GM23338 (cell line): ENCODE results near the gene ERMARD. TPM values are rescaled to one million over a fixed set of nuclear protein-coding genes. Genes with fewer than 3 reads are reported as not detected.
A peak's percentile ranks its signal among the peaks of the same experiment; 100 is the strongest.

Experiments
- ATAC-seq: fragments of 200-7000 bp; cut with Tn5 transposase; 3 replicates; pipeline ENCODE4 v1.9.1; 2020
- DNase-seq: peaks from one replicate; pipeline ENCODE4 v3.0.0-alpha.2; 2015; ENCODE audit warnings: low spot score
- H2AFZ ChIP-seq: fragments of 200-600 bp; sonication (generic); 2 replicates; pipeline ENCODE4 v1.8.0; 2016; ENCODE audit warnings: antibody characterized with exemption, mild to moderate bottlenecking, moderate library complexity
- H3F3A ChIP-seq: fragments of 200-600 bp; sonication (generic); replicated peaks from 2 replicates; pipeline ENCODE4 v1.8.0; 2017; ENCODE audit warnings: antibody characterized with exemption, mixed run types, low read depth
- H3K27ac ChIP-seq: fragments of 200-600 bp; sonication (generic); 2 replicates; pipeline ENCODE4 v1.6.1; 2016; ENCODE audit warnings: low read depth
- H3K27me3 ChIP-seq: fragments of 200-600 bp; sonication (generic); 2 replicates; pipeline ENCODE4 v1.8.0; 2016; ENCODE audit warnings: mild to moderate bottlenecking, mixed run types, moderate library complexity; ENCODE audit not compliant: insufficient read depth
- H3K36me3 ChIP-seq: fragments of 200-600 bp; sonication (generic); 2 replicates; pipeline ENCODE4 v1.8.0; 2016; ENCODE audit warnings: mild to moderate bottlenecking; ENCODE audit not compliant: insufficient read depth
- H3K4me1 ChIP-seq: fragments of 200-600 bp; sonication (generic); 2 replicates; pipeline ENCODE4 v1.8.0; 2016; ENCODE audit warnings: mild to moderate bottlenecking, moderate library complexity; ENCODE audit not compliant: insufficient read depth
- H3K4me2 ChIP-seq: fragments of 200-600 bp; sonication (generic); 2 replicates; pipeline ENCODE4 v1.7.1; 2017; ENCODE audit warnings: mixed run types
- H3K4me3 ChIP-seq: fragments of 200-600 bp; sonication (generic); 2 replicates; pipeline ENCODE4 v1.6.1; 2016; ENCODE audit warnings: mixed run types
- H3K79me2 ChIP-seq: fragments of 200-600 bp; sonication (generic); replicated peaks from 2 replicates; pipeline ENCODE4 v1.8.0; 2017; ENCODE audit warnings: mild to moderate bottlenecking; ENCODE audit not compliant: insufficient read depth
- H3K9me2 ChIP-seq: fragments of 200-600 bp; sonication (generic); 2 replicates; pipeline ENCODE4 v1.8.0; 2017; ENCODE audit not compliant: insufficient read depth
- H4K20me1 ChIP-seq: fragments of 200-600 bp; sonication (generic); replicated peaks from 2 replicates; pipeline ENCODE4 v1.8.0; 2017; ENCODE audit warnings: mild to moderate bottlenecking; ENCODE audit not compliant: insufficient read depth
- H3K27ac Mint-ChIP-seq: 2 replicates; pipeline ENCODE4 v1.8.0; 2020; ENCODE audit warnings: inconsistent platforms, mild to moderate bottlenecking, moderate library complexity, mixed read lengths
- H3K27me3 Mint-ChIP-seq: 3 replicates; pipeline ENCODE4 v1.8.0; 2022; ENCODE audit warnings: low read depth, mild to moderate bottlenecking, moderate library complexity, mixed read lengths, inconsistent platforms; ENCODE audit not compliant: insufficient read depth, poor library complexity
- H3K36me3 Mint-ChIP-seq: 3 replicates; pipeline ENCODE4 v1.8.0; 2021; ENCODE audit warnings: low read depth, mild to moderate bottlenecking, inconsistent platforms, moderate library complexity, mixed read lengths
- H3K4me1 Mint-ChIP-seq: 3 replicates; pipeline ENCODE4 v1.8.0; 2020; ENCODE audit warnings: mild to moderate bottlenecking, inconsistent platforms, mixed read lengths
- H3K4me3 Mint-ChIP-seq: 3 replicates; pipeline ENCODE4 v1.8.0; 2021; ENCODE audit warnings: moderate library complexity, mild to moderate bottlenecking, inconsistent platforms, mixed read lengths
- H3K9me3 Mint-ChIP-seq: 3 replicates; pipeline ENCODE4 v1.8.0; 2020; ENCODE audit warnings: moderate library complexity, mild to moderate bottlenecking, inconsistent platforms, mixed read lengths
- EZH2phosphoT487 ChIP-seq: fragments of 200-600 bp; sonication (generic); IDR thresholded peaks from one replicate; pipeline ENCODE4 v1.8.1; 2018; ENCODE audit warnings: antibody characterized with exemption; ENCODE audit not compliant: unreplicated experiment
- NANOG ChIP-seq: IDR thresholded peaks from 2 replicates; pipeline ENCODE4 v1.6.1; 2016; ENCODE audit warnings: antibody characterized with exemption, borderline replicate concordance
- ZNF114 ChIP-seq: fragments of 250-450 bp; sonication (Bioruptor Pico); IDR thresholded peaks from 2 replicates; pipeline ENCODE4 v1.5.0; 2020; ENCODE audit warnings: mild to moderate bottlenecking, moderate library complexity
- polyA plus RNA-seq: library from polyadenylated mRNA; unstranded; fragments of >200 nt; fragmentation: Nextera tagmentation; extraction: Ambion mirVana; gene quantifications from 2 replicates; pipeline ENCODE4 v1.2.1, GENCODE V29; 2016
- total RNA-seq: library from RNA; depleted of rRNA; stranded (reverse); fragments of >200 nt; shearing (Covaris generic); gene quantifications from 2 replicates; pipeline ENCODE4 v1.2.3, GENCODE V29; 2014
- TF ChIP-seq, protein P1 (sequence below): IDR thresholded peaks from one replicate; pipeline ENCODE4 v1.6.1; 2018; ENCODE audit warnings: antibody characterized with exemption; ENCODE audit not compliant: unreplicated experiment
- TF ChIP-seq, protein P2 (sequence below): IDR thresholded peaks from 2 replicates; pipeline ENCODE4 v1.6.1; 2016; ENCODE audit warnings: antibody characterized with exemption
- TF ChIP-seq, protein P3 (sequence below), 2 experiments: fragments of 200-600 bp in 1 of 2; sonication (generic) in 1 of 2; conservative IDR thresholded peaks; 2 replicates each; pipeline versions ENCODE4 v1.5.1 to v1.6.1; 2016 to 2017; ENCODE audit warnings: antibody characterized with exemption in 2 of 2, low read depth in 2 of 2, mild to moderate bottlenecking in 2 of 2, moderate library complexity in 1 of 2

Gene ERMARD
- total and polyA plus RNA-seq, 2 experiments from 2014 or later = 7.6 to 8.6 TPM

DNA sequence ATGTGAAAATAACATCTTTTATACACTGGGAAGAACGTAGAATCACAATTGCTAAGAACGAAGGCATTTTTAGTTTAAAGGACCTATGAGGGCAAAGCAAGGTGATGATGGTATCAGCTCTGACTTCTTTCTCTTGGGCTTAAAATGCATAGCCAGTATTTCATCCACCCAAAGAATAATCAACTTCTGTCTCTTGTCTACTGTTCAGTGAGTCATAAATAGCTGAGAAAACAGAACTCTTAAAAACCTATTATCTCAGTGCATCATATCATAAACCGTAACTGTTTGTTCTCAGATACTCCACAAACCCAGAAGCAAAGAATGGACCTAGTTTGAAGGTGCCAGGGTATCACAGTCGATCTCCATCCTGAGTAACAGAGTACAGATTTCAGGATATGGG lies 32.3 kb upstream of the ERMARD start (continued):
- TF ChIP-seq, protein P1, sequence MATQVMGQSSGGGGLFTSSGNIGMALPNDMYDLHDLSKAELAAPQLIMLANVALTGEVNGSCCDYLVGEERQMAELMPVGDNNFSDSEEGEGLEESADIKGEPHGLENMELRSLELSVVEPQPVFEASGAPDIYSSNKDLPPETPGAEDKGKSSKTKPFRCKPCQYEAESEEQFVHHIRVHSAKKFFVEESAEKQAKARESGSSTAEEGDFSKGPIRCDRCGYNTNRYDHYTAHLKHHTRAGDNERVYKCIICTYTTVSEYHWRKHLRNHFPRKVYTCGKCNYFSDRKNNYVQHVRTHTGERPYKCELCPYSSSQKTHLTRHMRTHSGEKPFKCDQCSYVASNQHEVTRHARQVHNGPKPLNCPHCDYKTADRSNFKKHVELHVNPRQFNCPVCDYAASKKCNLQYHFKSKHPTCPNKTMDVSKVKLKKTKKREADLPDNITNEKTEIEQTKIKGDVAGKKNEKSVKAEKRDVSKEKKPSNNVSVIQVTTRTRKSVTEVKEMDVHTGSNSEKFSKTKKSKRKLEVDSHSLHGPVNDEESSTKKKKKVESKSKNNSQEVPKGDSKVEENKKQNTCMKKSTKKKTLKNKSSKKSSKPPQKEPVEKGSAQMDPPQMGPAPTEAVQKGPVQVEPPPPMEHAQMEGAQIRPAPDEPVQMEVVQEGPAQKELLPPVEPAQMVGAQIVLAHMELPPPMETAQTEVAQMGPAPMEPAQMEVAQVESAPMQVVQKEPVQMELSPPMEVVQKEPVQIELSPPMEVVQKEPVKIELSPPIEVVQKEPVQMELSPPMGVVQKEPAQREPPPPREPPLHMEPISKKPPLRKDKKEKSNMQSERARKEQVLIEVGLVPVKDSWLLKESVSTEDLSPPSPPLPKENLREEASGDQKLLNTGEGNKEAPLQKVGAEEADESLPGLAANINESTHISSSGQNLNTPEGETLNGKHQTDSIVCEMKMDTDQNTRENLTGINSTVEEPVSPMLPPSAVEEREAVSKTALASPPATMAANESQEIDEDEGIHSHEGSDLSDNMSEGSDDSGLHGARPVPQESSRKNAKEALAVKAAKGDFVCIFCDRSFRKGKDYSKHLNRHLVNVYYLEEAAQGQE = no peak
- TF ChIP-seq, protein P2, sequence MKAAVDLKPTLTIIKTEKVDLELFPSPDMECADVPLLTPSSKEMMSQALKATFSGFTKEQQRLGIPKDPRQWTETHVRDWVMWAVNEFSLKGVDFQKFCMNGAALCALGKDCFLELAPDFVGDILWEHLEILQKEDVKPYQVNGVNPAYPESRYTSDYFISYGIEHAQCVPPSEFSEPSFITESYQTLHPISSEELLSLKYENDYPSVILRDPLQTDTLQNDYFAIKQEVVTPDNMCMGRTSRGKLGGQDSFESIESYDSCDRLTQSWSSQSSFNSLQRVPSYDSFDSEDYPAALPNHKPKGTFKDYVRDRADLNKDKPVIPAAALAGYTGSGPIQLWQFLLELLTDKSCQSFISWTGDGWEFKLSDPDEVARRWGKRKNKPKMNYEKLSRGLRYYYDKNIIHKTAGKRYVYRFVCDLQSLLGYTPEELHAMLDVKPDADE = no peak
- TF ChIP-seq EZH2phosphoT487 = no peak
- no peak for TF ChIP-seq ZNF114

DNA sequence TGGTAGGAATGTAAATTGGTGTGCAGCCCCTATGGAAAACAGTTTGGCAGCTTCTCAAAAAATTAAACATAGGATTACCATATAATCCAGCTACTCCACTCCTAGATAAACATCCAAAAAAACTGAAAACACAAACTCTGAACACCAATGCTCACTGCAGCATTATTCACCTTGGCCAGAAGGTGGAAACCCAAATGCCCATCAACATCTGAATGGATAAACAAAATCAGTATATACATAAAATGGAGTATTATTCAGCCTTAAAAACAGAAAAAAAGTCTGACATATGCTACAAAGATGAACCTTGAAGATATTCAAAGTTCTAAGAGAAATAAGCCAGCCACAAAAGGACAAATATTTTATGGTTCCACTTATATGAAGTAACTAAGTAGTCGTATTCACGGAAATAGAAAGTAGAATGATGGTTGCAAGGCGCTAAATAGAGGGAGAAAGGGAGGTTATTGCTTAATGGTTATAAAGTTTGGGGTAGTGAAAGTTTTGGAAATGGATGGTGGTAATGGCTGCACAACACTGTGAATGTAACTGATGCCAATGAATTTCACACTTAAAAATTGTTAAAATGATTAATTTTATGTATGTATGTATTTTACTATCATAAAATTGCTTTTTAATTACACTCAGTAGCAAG lies 31.1 kb upstream of the ERMARD start:
- Histone ChIP-seq H3K79me2 (peaks cover 64% of the 10 kb centered on the region), H3K27ac (no peak overlapping the region), H3F3A (no peaks in the 10 kb centered on the region; the same call in 1 of the 2 replicates), H3K4me3 (no peak overlapping the region), H2AFZ (no peak overlapping the region), H3K4me2 (no peak overlapping the region), H3K9me2 (no peaks in the 10 kb centered on the region), H4K20me1 (peaks cover 33% of the 10 kb centered on the region), H3K27me3 (peaks cover 11% of the 10 kb centered on the region), H3K4me1 (peaks cover 17% of the 10 kb centered on the region), H3K36me3 (peaks cover 16% of the 10 kb centered on the region; the same call in 1 of the 2 replicates)
- peaks cover 11% of the 10 kb centered on the region for H3K27me3 Mint-ChIP-seq
- H3K4me3 Mint-ChIP-seq = no peak overlapping the region
- H3K9me3 Mint-ChIP-seq = no peaks in the 10 kb centered on the region
- H3K36me3 Mint-ChIP-seq = peaks cover 24% of the 10 kb centered on the region
- TF ChIP-seq, protein P3, sequence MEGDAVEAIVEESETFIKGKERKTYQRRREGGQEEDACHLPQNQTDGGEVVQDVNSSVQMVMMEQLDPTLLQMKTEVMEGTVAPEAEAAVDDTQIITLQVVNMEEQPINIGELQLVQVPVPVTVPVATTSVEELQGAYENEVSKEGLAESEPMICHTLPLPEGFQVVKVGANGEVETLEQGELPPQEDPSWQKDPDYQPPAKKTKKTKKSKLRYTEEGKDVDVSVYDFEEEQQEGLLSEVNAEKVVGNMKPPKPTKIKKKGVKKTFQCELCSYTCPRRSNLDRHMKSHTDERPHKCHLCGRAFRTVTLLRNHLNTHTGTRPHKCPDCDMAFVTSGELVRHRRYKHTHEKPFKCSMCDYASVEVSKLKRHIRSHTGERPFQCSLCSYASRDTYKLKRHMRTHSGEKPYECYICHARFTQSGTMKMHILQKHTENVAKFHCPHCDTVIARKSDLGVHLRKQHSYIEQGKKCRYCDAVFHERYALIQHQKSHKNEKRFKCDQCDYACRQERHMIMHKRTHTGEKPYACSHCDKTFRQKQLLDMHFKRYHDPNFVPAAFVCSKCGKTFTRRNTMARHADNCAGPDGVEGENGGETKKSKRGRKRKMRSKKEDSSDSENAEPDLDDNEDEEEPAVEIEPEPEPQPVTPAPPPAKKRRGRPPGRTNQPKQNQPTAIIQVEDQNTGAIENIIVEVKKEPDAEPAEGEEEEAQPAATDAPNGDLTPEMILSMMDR (conservative IDR thresholded peaks at IDR 0.05; ENCODE audit: low read depth in 2 of 2) = 0 out of 4 replicates have a peak, but pooled peaks of 1 of the 2 experiments have one; percentile 19
- no peak for TF ChIP-seq NANOG
- H3K27ac Mint-ChIP-seq = no peak overlapping the region
- peaks cover 21% of the 10 kb centered on the region; the same call in 2 of the 3 replicates for H3K4me1 Mint-ChIP-seq
- DNase-seq = peak; percentile 6
- ATAC-seq = no peak
